Activated CD4-positive, CD25-positive, alpha-beta regulatory T cell treated with anti-CD3 and anti-CD28 coated beads, Interleukin-2, amount 50 U/mL, for 72 hours (primary cell): ENCODE data around the gene EIF2D.
"Not testable (repeated sequence)": the region's sequence is repeated elsewhere in the genome, so short reads cannot be mapped to it uniquely, and the experiment has no call there.

Source experiments
- DNase-seq: peaks from one replicate; pipeline ENCODE4 v3.0.0; 2021

The EIF2D gene

GRCh38 chr1:206635080-206635977, 23.1 kb upstream of the EIF2D start, which contains the start of gene DYRK3:
Gene DYRK3, plus strand, starts transcription at chr1:206635536. Its CDS starts 168 bp downstream, at chr1:206635704.
- DNase-seq = peak; percentile 90

GRCh38 chr1:206634365-206635079, 22.3 kb upstream of the EIF2D start:
- DNase-seq = peak; percentile 80

DNA sequence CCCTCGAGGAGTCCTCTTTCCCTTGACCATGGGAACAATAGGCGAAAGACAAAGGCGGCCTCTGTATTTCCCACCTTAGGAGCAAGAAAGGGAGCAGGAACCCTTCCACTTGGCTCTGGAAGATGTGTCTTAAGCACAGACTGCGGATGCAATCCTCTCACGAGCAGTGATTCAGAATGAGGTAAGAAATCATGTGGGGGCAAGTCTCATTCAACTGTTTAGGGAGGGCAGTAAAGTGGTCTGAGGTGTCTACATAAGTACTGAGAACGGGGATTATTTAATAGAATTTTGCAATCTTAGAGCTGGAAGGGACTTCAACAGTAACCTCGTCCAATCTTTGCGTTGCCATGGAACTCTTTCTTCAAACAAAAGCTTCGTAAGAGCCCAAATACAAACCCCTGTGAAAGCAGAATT, 21.4 kb upstream of the EIF2D start:
- no peak for DNase-seq

DNA sequence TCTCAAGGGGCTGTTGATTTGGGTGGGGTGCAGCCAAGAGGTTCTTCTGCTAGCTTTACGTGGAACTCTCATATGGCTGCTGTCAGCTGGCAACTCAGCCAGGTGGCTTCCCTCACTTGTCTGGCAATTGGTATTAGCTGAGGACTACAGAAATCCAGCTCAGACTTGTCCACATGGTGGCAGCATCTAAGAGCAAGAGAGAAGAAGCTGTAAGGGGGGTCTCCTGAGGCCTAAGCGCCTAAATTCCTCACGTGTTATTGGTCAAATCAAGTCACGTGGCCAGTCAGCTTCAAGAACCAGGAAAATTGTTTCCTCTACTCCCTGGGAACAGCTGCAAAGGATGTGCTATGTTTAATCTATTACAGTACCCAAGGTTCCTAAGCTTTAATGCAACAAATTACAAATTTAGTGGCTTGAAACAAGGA, 18.8 kb upstream of the EIF2D start:
- no peak for DNase-seq

- DNase-seq = no peak
Observed at GRCh38 chr1:206628916-206629315, 16.7 kb upstream of the EIF2D start.

DNA sequence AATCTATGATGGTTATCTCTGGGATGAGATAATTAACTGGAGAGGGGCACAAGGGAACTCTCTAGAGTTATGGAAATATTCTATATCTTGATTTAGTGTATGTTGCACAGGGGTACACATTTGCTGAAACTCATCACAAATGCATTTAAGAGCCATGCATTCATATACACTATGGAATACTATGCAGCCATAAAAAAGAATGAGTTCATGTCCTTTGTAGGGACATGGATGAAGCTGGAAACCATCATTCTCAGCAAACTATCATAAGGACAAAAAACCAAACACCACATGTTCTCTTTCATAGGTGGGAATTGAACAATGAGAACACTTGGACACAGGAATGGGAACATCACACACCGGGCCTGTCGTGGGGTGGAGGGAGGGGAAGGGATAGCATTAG, 14.1 kb upstream of the EIF2D start:
- not testable (repeated sequence) for DNase-seq

- no peak for DNase-seq
Observed at GRCh38 chr1:206609229-206609991, 2.9 kb downstream of the EIF2D start.

- DNase-seq = peak; percentile 59
Observed at GRCh38 chr1:206608108-206608698, 4.1 kb downstream of the EIF2D start.

DNA sequence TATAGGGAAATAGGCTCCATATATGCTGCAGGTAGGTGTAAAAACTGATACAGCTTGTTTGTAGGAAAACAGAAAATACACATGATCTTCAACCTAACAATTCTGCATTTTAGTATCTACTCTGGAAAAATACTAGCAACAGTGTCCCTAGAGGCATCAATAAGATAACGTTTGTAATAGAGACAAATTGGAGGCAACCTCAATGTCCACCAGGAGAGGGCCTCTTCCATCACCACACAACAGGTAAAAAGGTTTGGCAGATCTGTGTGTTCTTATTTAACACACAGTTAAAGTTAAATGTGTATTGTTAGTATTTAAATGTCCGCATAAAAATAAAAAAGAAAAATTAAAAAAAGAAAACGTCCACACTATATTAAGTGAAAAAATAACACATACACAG, 5.4 kb downstream of the EIF2D start:
- no peak for DNase-seq

DNA sequence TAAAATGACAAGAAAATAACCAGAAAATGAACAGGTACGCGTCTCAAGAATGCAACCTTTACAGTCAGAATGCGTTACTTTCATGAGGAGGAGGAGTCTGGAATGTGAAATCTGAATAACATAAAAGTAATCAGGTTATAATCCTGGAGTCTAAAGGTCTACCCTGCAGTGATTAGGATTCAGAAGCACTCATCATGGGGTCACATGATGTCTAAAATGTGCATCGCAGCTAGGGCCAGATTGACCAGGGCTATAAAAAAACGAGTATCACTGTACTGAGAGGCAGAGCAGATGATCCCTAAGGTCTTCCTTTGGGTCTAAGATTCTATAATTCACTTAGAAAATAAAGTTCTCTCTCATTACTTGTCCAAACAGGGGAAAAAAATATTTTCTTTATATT, 7.4 kb downstream of the EIF2D start:
- DNase-seq = no peak

DNA sequence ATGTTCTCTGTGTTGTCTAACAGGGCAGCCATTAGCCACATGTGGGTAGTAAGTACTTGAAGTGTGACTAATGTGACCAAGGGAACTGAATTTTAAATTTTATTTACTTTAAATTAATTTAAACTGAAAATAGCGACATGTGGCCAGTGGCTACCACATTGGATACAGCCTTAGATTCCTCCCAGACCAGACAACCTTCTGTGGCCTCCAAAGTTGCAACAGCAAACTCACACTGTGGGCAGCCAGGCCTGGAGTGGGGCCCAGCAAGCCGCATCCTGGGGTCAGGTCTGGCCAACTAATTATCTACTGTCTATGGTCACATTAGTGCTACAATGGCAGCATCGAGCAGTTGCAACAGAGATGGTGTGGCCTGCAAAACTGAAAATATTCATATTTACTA, 11.7 kb downstream of the EIF2D start:
- DNase-seq = no peak

GRCh38 chr1:206596319-206596666, 16.0 kb downstream of the EIF2D start:
- no peak for DNase-seq

DNA sequence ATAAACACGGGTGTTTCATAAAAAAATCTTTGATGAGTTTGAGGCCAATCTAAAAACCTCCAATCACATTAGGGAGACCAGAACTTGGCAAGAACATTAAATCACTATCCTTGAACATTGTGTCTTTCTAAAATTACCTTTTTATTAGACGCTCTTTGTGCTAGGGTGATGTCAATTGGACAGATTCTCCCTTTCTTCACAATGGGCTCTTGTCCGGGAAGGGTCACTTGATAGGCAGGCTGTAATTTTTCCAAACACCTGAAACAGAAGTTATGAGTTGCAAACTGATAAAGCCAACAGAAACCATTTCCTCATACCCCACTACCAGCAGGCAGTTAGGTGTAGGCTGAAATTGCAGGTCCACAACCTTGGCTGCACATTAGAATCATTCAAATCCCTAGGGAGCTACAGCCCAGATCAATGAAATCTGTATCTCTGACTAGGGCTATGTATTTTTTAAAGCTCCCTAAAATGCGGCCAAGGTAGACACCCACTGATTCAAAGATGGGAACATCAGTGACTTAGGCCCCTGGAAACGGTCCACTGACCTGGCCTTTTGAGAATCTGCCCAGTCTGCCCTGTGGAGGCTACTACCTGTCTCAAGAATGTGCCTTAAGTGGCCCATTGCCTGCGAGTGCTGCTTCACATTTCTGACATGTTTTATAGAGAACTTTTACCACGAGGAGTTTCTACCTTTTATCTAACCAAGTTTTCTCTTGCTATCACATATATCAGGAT, 16.5 kb downstream of the EIF2D start:
- no peak for DNase-seq

DNA sequence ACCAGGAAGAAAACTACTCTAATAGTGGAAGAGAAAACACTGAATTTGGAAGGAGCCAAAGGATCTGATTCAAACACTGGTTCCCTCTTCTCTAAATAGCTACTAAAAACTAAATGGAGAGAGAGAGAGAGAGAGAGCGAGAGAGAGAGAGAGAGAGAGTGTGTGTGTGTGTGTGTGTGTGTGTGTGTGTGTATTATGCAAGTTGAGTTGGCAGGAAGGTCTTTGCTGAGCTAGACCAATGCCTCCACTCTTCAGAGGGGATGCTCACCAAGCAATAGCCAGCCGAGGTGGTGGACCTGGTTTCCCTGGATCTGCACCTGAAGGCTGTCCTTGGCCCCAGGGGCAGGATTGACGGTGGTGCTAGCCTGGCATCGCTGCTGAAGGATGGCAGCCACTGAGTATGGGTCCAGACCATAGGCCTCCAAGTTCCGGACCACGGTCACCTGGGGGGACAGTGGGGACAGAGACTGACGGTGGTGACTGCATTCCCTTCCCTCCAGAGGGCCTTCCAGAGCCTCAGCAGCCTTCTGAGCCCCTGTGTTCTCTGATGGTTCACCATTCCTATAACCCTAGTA, 18.8 kb downstream of the EIF2D start:
- no peak for DNase-seq

GRCh38 chr1:206591696-206592095, 20.6 kb downstream of the EIF2D start:
- no peak for DNase-seq

GRCh38 chr1:206591226-206591625, 21.0 kb downstream of the EIF2D start:
- no peak for DNase-seq

DNA sequence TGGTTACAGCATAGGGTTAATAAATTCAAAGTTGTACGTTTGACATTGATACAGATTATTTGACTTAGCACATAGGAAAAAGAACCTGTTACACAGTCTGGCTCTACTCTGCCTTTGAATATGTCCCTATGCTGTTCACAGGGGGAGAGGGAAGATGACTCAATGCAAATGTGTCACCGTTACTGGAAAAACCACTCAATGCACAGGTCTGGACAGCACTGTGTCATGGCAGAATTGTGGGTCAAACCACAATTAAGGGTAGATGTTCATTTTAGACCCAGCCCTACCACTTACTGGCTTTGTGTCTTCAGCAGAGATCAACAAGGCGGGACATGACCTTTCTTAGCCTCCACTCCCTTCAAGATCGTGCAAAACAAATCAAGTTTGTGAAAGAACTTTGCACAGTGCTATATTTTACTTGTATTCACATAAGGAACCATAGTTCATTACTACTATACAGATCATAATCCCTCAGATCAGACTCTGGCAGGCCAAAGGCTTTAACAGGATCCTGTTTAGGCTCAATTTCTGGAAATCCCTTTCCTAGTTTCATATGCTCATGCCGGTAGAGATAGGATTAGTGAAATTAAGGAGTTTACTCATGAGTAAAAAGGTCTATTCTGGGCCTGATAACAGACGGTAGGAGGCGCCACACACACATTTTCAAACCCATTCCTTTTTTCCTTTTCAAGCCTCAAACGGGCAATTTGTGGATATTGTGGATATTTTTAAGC, 22.1 kb downstream of the EIF2D start:
- peak; percentile 55 for DNase-seq

DNA sequence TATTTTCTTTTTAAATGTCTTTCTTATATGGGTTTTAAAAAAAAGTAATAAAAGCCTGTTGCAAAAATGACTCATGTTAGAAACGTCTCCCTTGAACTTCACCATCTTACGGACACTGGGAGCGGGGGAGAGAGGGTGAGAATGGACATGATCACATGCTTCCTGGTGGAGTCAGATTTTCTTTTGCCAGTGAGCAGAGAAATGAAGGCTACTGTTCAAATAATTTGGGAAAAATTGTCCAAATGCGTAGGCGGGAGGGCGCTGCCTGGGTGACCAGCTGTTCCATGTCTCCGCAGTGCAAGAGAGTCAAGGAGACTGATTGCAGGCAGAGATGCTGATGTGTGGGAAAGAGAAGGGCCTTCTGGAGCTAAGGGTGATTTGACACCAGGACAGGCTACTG, 23.1 kb downstream of the EIF2D start:
- no peak for DNase-seq

GRCh38 chr1:206588492-206588891, 23.8 kb downstream of the EIF2D start:
- DNase-seq = no peak

DNA sequence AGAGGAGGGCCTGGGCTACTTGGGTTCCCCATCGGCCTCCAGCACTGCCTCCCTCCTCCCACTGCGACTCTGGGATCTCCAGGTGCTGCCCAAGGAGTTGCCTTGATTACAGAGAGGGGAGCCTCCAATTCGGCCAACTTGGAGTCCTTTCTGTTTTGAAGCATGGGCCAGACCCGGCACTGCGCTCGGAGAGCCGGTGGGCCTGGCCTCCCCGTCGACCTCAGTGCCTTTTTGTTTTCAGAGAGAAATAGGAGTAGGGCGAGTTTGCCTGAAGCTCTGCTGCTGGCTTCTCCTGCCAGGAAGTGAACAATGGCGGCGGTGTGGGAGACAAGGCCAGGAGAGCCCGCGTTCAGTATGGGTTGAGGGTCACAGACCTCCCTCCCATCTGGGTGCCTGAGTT, 24.4 kb downstream of the EIF2D start:
- DNase-seq = no peak
